Right lobe of liver (tissue), 4 donors: Measurements from ENCODE around the gene LVRN.

Experiments
- CTCF ChIP-seq, 4 donors: fragments of 200-600 bp in 3 of 4; fragments of 450-650 bp in 1 of 4; IDR thresholded peaks; one replicate each; pipeline versions ENCODE4 v1.5.1 to v1.8.0; 2016 to 2022; ENCODE audit warnings: antibody characterized with exemption in 4 of 4, mild to moderate bottlenecking in 2 of 4
- POLR2A ChIP-seq: fragments of 450-650 bp; IDR thresholded peaks from one replicate; pipeline ENCODE4 v1.6.1; 2017; ENCODE audit warnings: antibody characterized with exemption, mild to moderate bottlenecking
- donor health status: DM: no; HTN: no; CAD: no.
- donor health status: DM: no; HTN: no; CAD: no.
- donor health status: DM: no; HTN: yes; CAD: no.

- TF ChIP-seq CTCF (IDR thresholded peaks at IDR 0.05) = no peak
- TF ChIP-seq POLR2A = no peak
These were observed 33.1 kb downstream of the LVRN start for GRCh38 chr5:115995351-115995750.
